Panc1 (cell line): Measurements from ENCODE around the gene PSAP. TPM values are rescaled to one million over a fixed set of nuclear protein-coding genes. Genes with fewer than 3 reads are reported as not detected.
A peak's percentile ranks its signal among the peaks of the same experiment; 100 is the strongest.

Experiments used
- ATAC-seq: fragments of 200-7000 bp; cut with Tn5 transposase; 2 replicates; pipeline ENCODE4 v1.9.1; 2020; ENCODE audit warnings: mild to moderate bottlenecking, moderate library complexity
- BruUV-seq: library from RNA; stranded (reverse); fragments of 400-500 nt; replicated peaks from 2 replicates; lab custom pipeline; 2021; lab: Mats Ljungman, UMichigan
- CTCF ChIA-PET: fragments of 300-600 bp; sonication (Branson Sonifier 250); formaldehyde crosslinking; loops from one replicate; lab custom pipeline; 2022; ENCODE audit warnings: antibody characterized with exemption; lab: Charles Lee
- POLR2A ChIA-PET: fragments of 300-600 bp; sonication (Branson Sonifier 250); formaldehyde crosslinking; loops from one replicate; lab custom pipeline; 2022; ENCODE audit warnings: antibody characterized with exemption; lab: Charles Lee
- DNase-seq: peaks from one replicate; pipeline ENCODE4 v3.0.0-alpha.2; 2010; ENCODE audit warnings: low read depth, low spot score
- H3K27ac ChIP-seq: 2 replicates; pipeline ENCODE4 v1.5.1; 2011; ENCODE audit warnings: mild to moderate bottlenecking, low read length, inconsistent platforms
- H3K27me3 ChIP-seq: fragments of 200-500 bp; sonication (Bioruptor generic); 2 replicates; pipeline ENCODE4 v1.6.0; 2014; ENCODE audit warnings: low read length, inconsistent platforms; ENCODE audit not compliant: control insufficient read depth, insufficient read depth
- H3K36me3 ChIP-seq: fragments of 200-500 bp; sonication (Bioruptor generic); 2 replicates; pipeline ENCODE4 v1.5.1; 2014; ENCODE audit warnings: inconsistent platforms, mild to moderate bottlenecking, low read length, moderate library complexity; ENCODE audit not compliant: control insufficient read depth, insufficient read depth
- H3K4me1 ChIP-seq: 2 replicates; pipeline ENCODE4 v1.5.1; 2011; ENCODE audit warnings: inconsistent platforms, mild to moderate bottlenecking, low read length, moderate library complexity; ENCODE audit not compliant: control insufficient read depth, insufficient read depth
- H3K4me3 ChIP-seq, 2 experiments: 2 replicates each; pipeline ENCODE4 v1.5.1; 2011 to 2012; ENCODE audit warnings: low read depth in 2 of 2, low read length in 2 of 2, mild to moderate bottlenecking in 2 of 2, inconsistent platforms in 1 of 2, moderate library complexity in 1 of 2
- H3K9me3 ChIP-seq: fragments of 200-500 bp; sonication (Bioruptor generic); 2 replicates; pipeline ENCODE4 v1.5.1; 2014; ENCODE audit warnings: low read depth, mild to moderate bottlenecking, inconsistent platforms, low read length, moderate library complexity; ENCODE audit not compliant: control insufficient read depth, insufficient read depth
- POLR2AphosphoS5 ChIP-seq: IDR thresholded peaks from 2 replicates; pipeline ENCODE4 v1.6.1; 2012; ENCODE audit warnings: mild to moderate bottlenecking, low read depth, low read length, moderate library complexity
- SIN3A ChIP-seq: IDR thresholded peaks from 2 replicates; pipeline ENCODE4 v1.6.1; 2012; ENCODE audit warnings: low read depth, mild to moderate bottlenecking, low read length, moderate library complexity, borderline replicate concordance; ENCODE audit not compliant: insufficient read depth
- TCF7L2 ChIP-seq: IDR thresholded peaks from 2 replicates; pipeline ENCODE4 v1.6.1; 2011; ENCODE audit warnings: mild to moderate bottlenecking, low read depth, low read length, inconsistent platforms
- in situ Hi-C: cut with HindIII; loops from 2 replicates; pipeline ENCODE4 v1.10.0; 2016; ENCODE audit warnings: low sequenced_read_pairs, low pct_unique_long_range_greater_than_20kb
- intact Hi-C: fragments of 100-400 bp; cut with micrococcal nuclease; formaldehyde crosslinking; loops from one replicate; pipeline ENCODE4 v1.10.0; 2022; ENCODE audit not compliant: unreplicated experiment
- total RNA-seq: library from RNA; stranded (reverse); gene quantifications from one replicate; pipeline ENCODE4 v1.2.1, GENCODE V29; 2021; ENCODE audit not compliant: unreplicated experiment
- TF ChIP-seq, protein P1 (sequence below), 2 experiments: IDR thresholded peaks; 2 replicates each; pipeline ENCODE4 v1.6.1; 2011 to 2012; ENCODE audit warnings: low read depth in 2 of 2, control low read depth in 1 of 2, low read length in 1 of 2, mild to moderate bottlenecking in 1 of 2, moderate library complexity in 1 of 2; ENCODE audit not compliant: insufficient read depth in 1 of 2
- TF ChIP-seq, protein P2 (sequence below): fragments of 450-650 bp; IDR thresholded peaks from 2 replicates; pipeline ENCODE4 v1.5.1; 2017; ENCODE audit warnings: mild to moderate bottlenecking

PSAP gene
- total RNA-seq, 1 experiment from 2014 or later, result 3,649 TPM

DNA sequence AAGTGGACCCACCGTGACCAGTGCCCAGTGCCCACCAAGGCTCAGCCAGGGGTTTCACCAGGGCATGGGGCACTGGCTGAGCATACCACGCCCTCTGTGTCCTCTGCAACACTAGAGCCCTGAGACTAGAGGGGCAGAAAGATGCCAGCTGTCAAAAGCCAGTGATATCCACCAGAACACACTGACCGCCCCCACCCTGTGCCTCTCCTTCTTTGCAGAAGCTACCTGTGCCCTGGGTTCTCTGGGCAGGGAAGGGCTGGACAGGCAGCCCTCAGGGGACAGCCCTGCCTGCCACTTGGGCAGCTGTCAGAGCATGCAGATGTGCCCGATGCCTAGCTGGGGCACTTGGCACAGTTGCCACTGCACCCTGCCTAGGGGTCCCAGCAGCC, 78.2 kb downstream of the PSAP start:
- H3K9me3 ChIP-seq, result no peaks in the 10 kb centered on the region
- in situ Hi-C loops (no loop called here), intact Hi-C loops (no loop called here)
- H3K27me3 ChIP-seq, result no peaks in the 10 kb centered on the region
- TF ChIP-seq SIN3A (0 out of 2 replicates have a peak, but pooled peaks have one; percentile 14), TCF7L2 (no peak)
- no peaks in the 10 kb centered on the region for H3K36me3 ChIP-seq
- ATAC-seq (peak; percentile 27), DNase-seq (no peak)
- BruUV-seq, result no TSS peak
- CTCF ChIA-PET, result interaction anchor here (0.6 to 1.4 kb wide), 7 partner anchors 40 to 459 kb away, joined by 3 to 11 read pairs (median 4); partner anchors contain the start of gene CDH23
- POLR2A ChIA-PET, result no interaction called here
- peaks cover 57% of the 10 kb centered on the region for H3K4me1 ChIP-seq
- peak overlapping the region; percentile 68 for H3K27ac ChIP-seq
- H3K4me3 ChIP-seq, result peak overlapping the region; percentile 60 to 64

DNA sequence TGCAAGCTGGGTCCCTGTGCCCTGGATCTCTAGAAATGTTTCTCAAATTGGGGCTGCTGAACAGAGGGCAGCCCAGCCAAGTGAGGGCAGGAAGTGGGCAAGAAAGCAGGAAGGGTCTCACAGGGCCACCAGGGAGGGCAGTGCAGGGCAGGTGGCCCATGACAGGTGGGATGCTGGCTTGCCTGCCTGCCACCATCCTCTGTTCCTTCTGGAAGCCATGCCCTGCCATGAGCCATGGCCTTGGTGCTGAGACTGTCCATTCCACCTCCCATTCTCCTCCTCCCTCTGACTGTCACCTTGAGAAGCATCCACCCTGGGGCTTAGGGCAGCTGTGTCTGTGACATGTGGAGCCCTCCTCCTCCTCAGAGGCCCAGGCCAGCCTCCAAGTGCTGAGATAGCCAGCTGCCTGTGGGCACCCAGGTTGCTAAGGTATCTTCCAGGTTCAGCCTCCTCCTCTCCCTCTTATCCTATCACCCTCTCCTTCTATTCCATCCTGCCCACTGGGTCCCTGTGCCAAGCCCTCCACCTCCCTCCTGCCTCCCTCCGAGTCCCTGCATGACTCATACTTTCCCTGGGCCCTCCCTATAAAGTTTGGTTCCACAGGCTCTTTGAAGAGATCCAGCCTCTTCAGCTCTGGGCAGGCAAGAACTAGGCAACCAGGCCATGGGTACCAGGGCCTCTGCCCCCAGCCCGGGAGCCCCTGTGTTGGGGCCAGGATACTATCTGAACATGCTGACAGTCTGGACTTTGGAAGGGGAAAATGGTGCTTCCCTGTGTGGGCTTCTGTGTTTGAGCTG, 79.0 kb downstream of the PSAP start:
- peak overlapping the region; percentile 68 for H3K27ac ChIP-seq

More for the DNA sequence above, 79.0 kb downstream of the PSAP start:
- peaks cover 65% of the 10 kb centered on the region for H3K4me1 ChIP-seq
- ATAC-seq (no peak), DNase-seq (no peak)
- no TSS peak for BruUV-seq
- no peaks in the 10 kb centered on the region for H3K9me3 ChIP-seq
- POLR2A ChIA-PET, result no interaction called here
- intact Hi-C loops (no loop called here), in situ Hi-C loops (no loop called here)
- H3K27me3 ChIP-seq, result no peaks in the 10 kb centered on the region
- no peak for TF ChIP-seq SIN3A
- TF ChIP-seq, protein P1, sequence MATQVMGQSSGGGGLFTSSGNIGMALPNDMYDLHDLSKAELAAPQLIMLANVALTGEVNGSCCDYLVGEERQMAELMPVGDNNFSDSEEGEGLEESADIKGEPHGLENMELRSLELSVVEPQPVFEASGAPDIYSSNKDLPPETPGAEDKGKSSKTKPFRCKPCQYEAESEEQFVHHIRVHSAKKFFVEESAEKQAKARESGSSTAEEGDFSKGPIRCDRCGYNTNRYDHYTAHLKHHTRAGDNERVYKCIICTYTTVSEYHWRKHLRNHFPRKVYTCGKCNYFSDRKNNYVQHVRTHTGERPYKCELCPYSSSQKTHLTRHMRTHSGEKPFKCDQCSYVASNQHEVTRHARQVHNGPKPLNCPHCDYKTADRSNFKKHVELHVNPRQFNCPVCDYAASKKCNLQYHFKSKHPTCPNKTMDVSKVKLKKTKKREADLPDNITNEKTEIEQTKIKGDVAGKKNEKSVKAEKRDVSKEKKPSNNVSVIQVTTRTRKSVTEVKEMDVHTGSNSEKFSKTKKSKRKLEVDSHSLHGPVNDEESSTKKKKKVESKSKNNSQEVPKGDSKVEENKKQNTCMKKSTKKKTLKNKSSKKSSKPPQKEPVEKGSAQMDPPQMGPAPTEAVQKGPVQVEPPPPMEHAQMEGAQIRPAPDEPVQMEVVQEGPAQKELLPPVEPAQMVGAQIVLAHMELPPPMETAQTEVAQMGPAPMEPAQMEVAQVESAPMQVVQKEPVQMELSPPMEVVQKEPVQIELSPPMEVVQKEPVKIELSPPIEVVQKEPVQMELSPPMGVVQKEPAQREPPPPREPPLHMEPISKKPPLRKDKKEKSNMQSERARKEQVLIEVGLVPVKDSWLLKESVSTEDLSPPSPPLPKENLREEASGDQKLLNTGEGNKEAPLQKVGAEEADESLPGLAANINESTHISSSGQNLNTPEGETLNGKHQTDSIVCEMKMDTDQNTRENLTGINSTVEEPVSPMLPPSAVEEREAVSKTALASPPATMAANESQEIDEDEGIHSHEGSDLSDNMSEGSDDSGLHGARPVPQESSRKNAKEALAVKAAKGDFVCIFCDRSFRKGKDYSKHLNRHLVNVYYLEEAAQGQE (IDR thresholded peaks at IDR 0.05; ENCODE audit: insufficient read depth in 1 of 2, low read depth in 2 of 2, low read length in 1 of 2), result no peak
- no peak for TF ChIP-seq POLR2AphosphoS5
- TF ChIP-seq, protein P2, sequence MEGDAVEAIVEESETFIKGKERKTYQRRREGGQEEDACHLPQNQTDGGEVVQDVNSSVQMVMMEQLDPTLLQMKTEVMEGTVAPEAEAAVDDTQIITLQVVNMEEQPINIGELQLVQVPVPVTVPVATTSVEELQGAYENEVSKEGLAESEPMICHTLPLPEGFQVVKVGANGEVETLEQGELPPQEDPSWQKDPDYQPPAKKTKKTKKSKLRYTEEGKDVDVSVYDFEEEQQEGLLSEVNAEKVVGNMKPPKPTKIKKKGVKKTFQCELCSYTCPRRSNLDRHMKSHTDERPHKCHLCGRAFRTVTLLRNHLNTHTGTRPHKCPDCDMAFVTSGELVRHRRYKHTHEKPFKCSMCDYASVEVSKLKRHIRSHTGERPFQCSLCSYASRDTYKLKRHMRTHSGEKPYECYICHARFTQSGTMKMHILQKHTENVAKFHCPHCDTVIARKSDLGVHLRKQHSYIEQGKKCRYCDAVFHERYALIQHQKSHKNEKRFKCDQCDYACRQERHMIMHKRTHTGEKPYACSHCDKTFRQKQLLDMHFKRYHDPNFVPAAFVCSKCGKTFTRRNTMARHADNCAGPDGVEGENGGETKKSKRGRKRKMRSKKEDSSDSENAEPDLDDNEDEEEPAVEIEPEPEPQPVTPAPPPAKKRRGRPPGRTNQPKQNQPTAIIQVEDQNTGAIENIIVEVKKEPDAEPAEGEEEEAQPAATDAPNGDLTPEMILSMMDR, result no peak
- no peak for TF ChIP-seq TCF7L2
- peak overlapping the region; percentile 60 to 64 for H3K4me3 ChIP-seq
- H3K36me3 ChIP-seq, result no peaks in the 10 kb centered on the region
- CTCF ChIA-PET, result interaction anchor here (0.6 to 1.4 kb wide), 5 partner anchors 39 to 445 kb away, joined by 3 to 5 read pairs (median 4); partner anchors contain the start of gene CDH23
